HL-60 (cell line): ENCODE results near the gene IL20.

Experiments
- DNase-seq, 2 experiments: peaks; one replicate each; pipeline ENCODE4 v3.0.0-alpha.2; 2010 to 2020; ENCODE audit warnings: low read depth in 1 of 2, low spot score in 1 of 2
- H3K27ac ChIP-seq: fragments of 250-450 bp; sonication (Bioruptor Pico); replicated peaks from 2 replicates; pipeline ENCODE4 v1.5.1; 2020; ENCODE audit warnings: mild to moderate bottlenecking, moderate library complexity
- H3K27me3 ChIP-seq: fragments of 250-450 bp; sonication (Bioruptor Pico); 2 replicates; pipeline ENCODE4 v1.5.1; 2021; ENCODE audit warnings: mild to moderate bottlenecking, moderate library complexity; ENCODE audit not compliant: insufficient read depth, poor library complexity, severe bottlenecking
- H3K4me3 ChIP-seq: replicated peaks from 2 replicates; pipeline ENCODE4 v1.5.1; 2011; ENCODE audit warnings: mild to moderate bottlenecking, control low read depth, low read length; ENCODE audit not compliant: insufficient read depth
- GABPA ChIP-seq: IDR thresholded peaks from 2 replicates; pipeline ENCODE4 v1.6.1; 2012; ENCODE audit warnings: low read depth
- POLR2AphosphoS5 ChIP-seq: IDR thresholded peaks from 2 replicates; pipeline ENCODE4 v1.6.1; 2012; ENCODE audit warnings: low read depth
- SPI1 ChIP-seq: IDR thresholded peaks from 2 replicates; pipeline ENCODE4 v1.6.1; 2012; ENCODE audit warnings: low read depth, mild to moderate bottlenecking, borderline replicate concordance
- TF ChIP-seq, protein P1 (sequence below): IDR thresholded peaks from one replicate; pipeline ENCODE4 v1.5.1; 2011; ENCODE audit warnings: low read length, control low read depth, inconsistent platforms; ENCODE audit not compliant: insufficient read depth
- TF ChIP-seq, protein P2 (sequence below): IDR thresholded peaks from 2 replicates; pipeline ENCODE4 v1.6.1; 2012; ENCODE audit warnings: low read depth; ENCODE audit not compliant: insufficient replicate concordance

IL20 gene

DNA sequence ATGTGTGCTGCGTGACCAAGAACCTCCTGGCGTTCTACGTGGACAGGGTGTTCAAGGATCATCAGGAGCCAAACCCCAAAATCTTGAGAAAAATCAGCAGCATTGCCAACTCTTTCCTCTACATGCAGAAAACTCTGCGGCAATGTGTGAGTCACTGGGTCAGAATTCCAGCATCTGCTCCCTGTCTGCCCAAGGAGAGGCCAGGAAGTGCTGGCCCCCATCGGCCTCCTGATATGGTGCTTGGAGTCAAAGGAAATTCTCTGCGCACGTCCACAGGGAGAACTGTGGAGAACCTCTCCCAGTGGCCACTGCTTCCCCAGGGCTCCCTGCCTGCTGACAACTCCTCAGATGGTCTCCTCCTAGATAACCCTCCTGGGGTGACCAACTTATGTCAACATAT lies 25.6 kb upstream of the IL20 start:
- no peak overlapping the region for H3K4me3 ChIP-seq
- DNase-seq, result no peak
- TF ChIP-seq SPI1, result no peak
- TF ChIP-seq POLR2AphosphoS5, result no peak
- TF ChIP-seq, protein P1, sequence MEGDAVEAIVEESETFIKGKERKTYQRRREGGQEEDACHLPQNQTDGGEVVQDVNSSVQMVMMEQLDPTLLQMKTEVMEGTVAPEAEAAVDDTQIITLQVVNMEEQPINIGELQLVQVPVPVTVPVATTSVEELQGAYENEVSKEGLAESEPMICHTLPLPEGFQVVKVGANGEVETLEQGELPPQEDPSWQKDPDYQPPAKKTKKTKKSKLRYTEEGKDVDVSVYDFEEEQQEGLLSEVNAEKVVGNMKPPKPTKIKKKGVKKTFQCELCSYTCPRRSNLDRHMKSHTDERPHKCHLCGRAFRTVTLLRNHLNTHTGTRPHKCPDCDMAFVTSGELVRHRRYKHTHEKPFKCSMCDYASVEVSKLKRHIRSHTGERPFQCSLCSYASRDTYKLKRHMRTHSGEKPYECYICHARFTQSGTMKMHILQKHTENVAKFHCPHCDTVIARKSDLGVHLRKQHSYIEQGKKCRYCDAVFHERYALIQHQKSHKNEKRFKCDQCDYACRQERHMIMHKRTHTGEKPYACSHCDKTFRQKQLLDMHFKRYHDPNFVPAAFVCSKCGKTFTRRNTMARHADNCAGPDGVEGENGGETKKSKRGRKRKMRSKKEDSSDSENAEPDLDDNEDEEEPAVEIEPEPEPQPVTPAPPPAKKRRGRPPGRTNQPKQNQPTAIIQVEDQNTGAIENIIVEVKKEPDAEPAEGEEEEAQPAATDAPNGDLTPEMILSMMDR, result no peak
- TF ChIP-seq, protein P2, sequence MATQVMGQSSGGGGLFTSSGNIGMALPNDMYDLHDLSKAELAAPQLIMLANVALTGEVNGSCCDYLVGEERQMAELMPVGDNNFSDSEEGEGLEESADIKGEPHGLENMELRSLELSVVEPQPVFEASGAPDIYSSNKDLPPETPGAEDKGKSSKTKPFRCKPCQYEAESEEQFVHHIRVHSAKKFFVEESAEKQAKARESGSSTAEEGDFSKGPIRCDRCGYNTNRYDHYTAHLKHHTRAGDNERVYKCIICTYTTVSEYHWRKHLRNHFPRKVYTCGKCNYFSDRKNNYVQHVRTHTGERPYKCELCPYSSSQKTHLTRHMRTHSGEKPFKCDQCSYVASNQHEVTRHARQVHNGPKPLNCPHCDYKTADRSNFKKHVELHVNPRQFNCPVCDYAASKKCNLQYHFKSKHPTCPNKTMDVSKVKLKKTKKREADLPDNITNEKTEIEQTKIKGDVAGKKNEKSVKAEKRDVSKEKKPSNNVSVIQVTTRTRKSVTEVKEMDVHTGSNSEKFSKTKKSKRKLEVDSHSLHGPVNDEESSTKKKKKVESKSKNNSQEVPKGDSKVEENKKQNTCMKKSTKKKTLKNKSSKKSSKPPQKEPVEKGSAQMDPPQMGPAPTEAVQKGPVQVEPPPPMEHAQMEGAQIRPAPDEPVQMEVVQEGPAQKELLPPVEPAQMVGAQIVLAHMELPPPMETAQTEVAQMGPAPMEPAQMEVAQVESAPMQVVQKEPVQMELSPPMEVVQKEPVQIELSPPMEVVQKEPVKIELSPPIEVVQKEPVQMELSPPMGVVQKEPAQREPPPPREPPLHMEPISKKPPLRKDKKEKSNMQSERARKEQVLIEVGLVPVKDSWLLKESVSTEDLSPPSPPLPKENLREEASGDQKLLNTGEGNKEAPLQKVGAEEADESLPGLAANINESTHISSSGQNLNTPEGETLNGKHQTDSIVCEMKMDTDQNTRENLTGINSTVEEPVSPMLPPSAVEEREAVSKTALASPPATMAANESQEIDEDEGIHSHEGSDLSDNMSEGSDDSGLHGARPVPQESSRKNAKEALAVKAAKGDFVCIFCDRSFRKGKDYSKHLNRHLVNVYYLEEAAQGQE, result no peak
- no peak for TF ChIP-seq GABPA
- H3K27ac ChIP-seq, result no peak overlapping the region
- H3K27me3 ChIP-seq, result no peaks in the 10 kb centered on the region

DNA sequence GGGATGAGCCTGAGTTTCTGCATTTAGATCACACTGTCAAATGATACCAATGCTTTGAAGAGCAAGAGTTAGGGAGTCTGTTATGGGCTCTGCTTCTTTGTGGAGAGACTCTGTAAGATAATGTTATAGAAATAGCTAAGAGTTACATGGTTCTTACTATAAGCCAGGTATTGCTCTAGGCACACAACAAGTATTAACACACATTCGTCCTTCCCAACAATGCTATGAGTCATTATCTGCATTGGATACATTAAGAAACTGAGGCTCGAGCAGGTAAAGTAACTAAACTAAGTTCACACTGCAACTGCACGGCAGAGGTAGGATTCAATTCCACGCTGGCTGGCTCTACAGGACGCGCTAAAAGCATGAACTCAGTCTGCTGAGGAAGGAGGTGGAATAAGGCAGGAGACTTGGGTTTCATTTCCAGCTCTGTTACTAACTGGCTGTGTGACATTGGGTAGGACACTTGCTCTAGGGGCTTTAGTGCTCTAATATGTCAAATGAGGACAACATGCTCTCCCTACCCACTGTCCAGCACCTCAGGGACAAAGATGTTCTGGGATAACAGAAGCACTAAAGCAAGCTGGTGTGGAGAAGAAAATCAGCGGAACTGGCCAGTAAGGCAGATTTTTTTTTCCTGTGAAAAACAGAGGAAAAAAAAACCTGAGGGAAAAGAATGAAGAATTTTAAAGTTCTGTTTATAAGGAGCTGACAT lies 23.7 kb upstream of the IL20 start:
- no peak overlapping the region for H3K27ac ChIP-seq
- TF ChIP-seq, protein P1, result no peak
- TF ChIP-seq GABPA (no peak), SPI1 (no peak)
- TF ChIP-seq, protein P2, result no peak
- no peak overlapping the region for H3K4me3 ChIP-seq
- DNase-seq, result no peak
- H3K27me3 ChIP-seq, result no peaks in the 10 kb centered on the region

DNA sequence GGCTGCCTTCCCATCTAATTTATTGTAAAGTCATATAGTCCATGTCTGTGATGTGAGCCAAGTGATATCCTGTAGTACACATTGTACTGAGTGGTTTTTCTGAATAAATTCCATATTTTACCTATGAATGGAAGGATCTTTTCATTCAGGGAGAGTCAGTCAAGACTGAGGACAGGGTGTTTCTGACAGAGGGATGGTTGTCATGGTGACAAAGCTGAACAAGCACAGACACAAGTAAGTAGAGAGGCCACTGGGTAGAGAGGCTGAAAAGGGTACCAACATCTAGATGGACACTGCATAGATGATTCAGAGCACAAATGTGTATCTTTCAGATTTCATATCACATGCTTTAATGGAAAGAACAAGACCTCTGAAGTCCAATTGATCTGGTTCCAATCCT lies 22.6 kb upstream of the IL20 start:
- TF ChIP-seq GABPA (no peak), POLR2AphosphoS5 (no peak), SPI1 (no peak)
- TF ChIP-seq, protein P2, result no peak
- TF ChIP-seq, protein P1, result no peak
- DNase-seq, result no peak
- no peak overlapping the region for H3K27ac ChIP-seq

More for the DNA sequence above, 22.6 kb upstream of the IL20 start:
- Histone ChIP-seq H3K4me3 (no peak overlapping the region), H3K27me3 (no peaks in the 10 kb centered on the region)
